HepG2 (cell line): ENCODE results near the gene USP30. TPM values are rescaled to one million over a fixed set of nuclear protein-coding genes. Genes with fewer than 3 reads are reported as not detected.

ENCODE experiments used
- ELK4 ChIP-seq: sonication (generic); formaldehyde crosslinking; IDR thresholded peaks from 2 replicates; pipeline ENCODE4 v1.9.0; 2021; ENCODE audit warnings: missing genetic modification reagents, borderline replicate concordance
- FOXA3 ChIP-seq: IDR thresholded peaks from 2 replicates; pipeline ENCODE4 v1.6.1; 2016; ENCODE audit warnings: missing genetic modification reagents, missing compliant biosample characterization
- HNF1B ChIP-seq: sonication (generic); formaldehyde crosslinking; IDR thresholded peaks from 2 replicates; pipeline ENCODE4 v1.5.1; 2020; ENCODE audit warnings: mild to moderate bottlenecking, moderate library complexity, missing genetic modification reagents
- HNF4G ChIP-seq, 2 experiments: sonication (generic) in 1 of 2; formaldehyde crosslinking in 1 of 2; IDR thresholded peaks; 2 replicates each; pipeline versions ENCODE4 v1.4.0 to v1.6.1; 2011 to 2020; ENCODE audit warnings: borderline replicate concordance in 2 of 2, low read depth in 2 of 2, mild to moderate bottlenecking in 2 of 2, low read length in 1 of 2, missing genetic modification reagents in 1 of 2, moderate library complexity in 1 of 2
- HOMEZ ChIP-seq: IDR thresholded peaks from 2 replicates; pipeline ENCODE4 v1.6.1; 2016; ENCODE audit warnings: low read depth
- KDM6A ChIP-seq: IDR thresholded peaks from 2 replicates; pipeline ENCODE4 v1.6.1; 2016; ENCODE audit warnings: low read depth
- LCORL ChIP-seq, 2 experiments: fragments of 450-650 bp in 1 of 2; sonication (generic) in 1 of 2; formaldehyde crosslinking in 1 of 2; IDR thresholded peaks; 2 replicates each; pipeline versions ENCODE4 v1.5.0 to v1.6.1; 2017 to 2020; ENCODE audit warnings: antibody characterized with exemption in 1 of 2, missing genetic modification reagents in 1 of 2
- MIXL1 ChIP-seq: IDR thresholded peaks from 2 replicates; pipeline ENCODE4 v1.6.1; 2016
- NR2F6 ChIP-seq, 2 experiments: IDR thresholded peaks; 2 replicates each; pipeline ENCODE4 v1.6.1; 2016; ENCODE audit warnings: antibody characterized with exemption in 1 of 2, mild to moderate bottlenecking in 1 of 2
- PATZ1 ChIP-seq: sonication (generic); formaldehyde crosslinking; IDR thresholded peaks from 2 replicates; pipeline ENCODE4 v1.4.0; 2020; ENCODE audit warnings: missing genetic modification reagents
- SRF ChIP-seq: IDR thresholded peaks from 2 replicates; pipeline ENCODE4 v1.6.1; 2011; ENCODE audit warnings: mild to moderate bottlenecking, low read depth, low read length, moderate library complexity
- ZNF33B ChIP-seq: sonication (generic); formaldehyde crosslinking; IDR thresholded peaks from 2 replicates; pipeline ENCODE4 v1.5.1; 2020; ENCODE audit warnings: mild to moderate bottlenecking, missing genetic modification reagents
- ZNF44 ChIP-seq: sonication (generic); formaldehyde crosslinking; IDR thresholded peaks from 2 replicates; pipeline ENCODE4 v1.5.1; 2020; ENCODE audit warnings: mild to moderate bottlenecking, missing genetic modification reagents
- ZNF646 ChIP-seq: sonication (generic); formaldehyde crosslinking; IDR thresholded peaks from 2 replicates; pipeline ENCODE4 v1.9.0; 2021; ENCODE audit warnings: mild to moderate bottlenecking, missing genetic modification reagents
- ZNF749 ChIP-seq: sonication (generic); formaldehyde crosslinking; IDR thresholded peaks from 2 replicates; pipeline ENCODE4 v1.8.0; 2022; ENCODE audit warnings: mild to moderate bottlenecking, missing genetic modification reagents, moderate library complexity, borderline replicate concordance
- ZSCAN21 ChIP-seq: sonication (generic); formaldehyde crosslinking; IDR thresholded peaks from 2 replicates; pipeline ENCODE4 v1.8.0; 2022; ENCODE audit warnings: mild to moderate bottlenecking, missing genetic modification reagents, moderate library complexity, borderline replicate concordance
- polyA plus RNA-seq, 8 experiments: library from polyadenylated mRNA; depleted of rRNA in 3 of 8; stranded (reverse) in 7 of 8; unstranded in 1 of 8; fragments of >200 nt; fragmentation: Illumina TruSeq in 4 of 8; extraction: Trizol in 4 of 8; gene quantifications; 2 replicates each; pipeline versions ENCODE4 v1.2.1 to v1.2.3, GENCODE V29; 2011 to 2016; ENCODE audit warnings: low read depth in 4 of 8, missing spikeins in 1 of 8, mixed read lengths in 1 of 8; ENCODE audit not compliant: insufficient read depth in 1 of 8
- total RNA-seq, 5 experiments: library from RNA; depleted of rRNA; stranded (reverse); fragments of >200 nt; fragmentation: Illumina TruSeq; extraction: Trizol; gene quantifications; 2 replicates each; pipeline ENCODE4 v1.2.3, GENCODE V29; 2016; ENCODE audit warnings: low read depth in 1 of 5

The USP30 gene
- total and polyA plus RNA-seq, 2 of the 13 experiments (the other 11 are each of a cell fraction or from before 2014, with no cell fraction given) = 11.2 to 20.8 TPM

DNA sequence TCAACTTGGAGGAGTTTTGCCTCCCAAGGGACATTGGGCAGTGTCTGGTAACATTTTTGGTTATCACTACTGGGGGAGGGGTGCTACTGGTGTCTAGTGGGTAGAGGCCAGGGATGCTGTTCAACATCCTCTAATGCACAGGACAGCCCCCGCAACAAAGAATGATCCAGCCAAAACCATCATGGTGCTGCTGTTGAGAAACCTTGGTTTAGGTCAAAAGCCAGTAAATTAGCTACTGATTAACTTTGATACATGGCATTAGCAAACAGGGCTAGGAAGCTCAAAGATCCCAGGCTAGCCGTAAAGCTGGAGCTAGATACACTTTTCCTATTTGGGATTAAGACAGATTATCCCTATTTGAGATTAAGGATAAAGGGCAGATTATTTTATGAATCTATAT lies 32.0 kb downstream of the USP30 start (continued):
- TF ChIP-seq HNF1B (CRISPR knock-in tag) = peak; percentile 62
- peak; percentile 54; the same call in 1 of the 2 replicates for TF ChIP-seq HOMEZ (CRISPR knock-in tag)
- TF ChIP-seq ZNF33B (CRISPR knock-in tag) = no peak
- TF ChIP-seq NR2F6 (IDR thresholded peaks at IDR 0.05) = peak; percentile 56
- TF ChIP-seq NR2F6 (CRISPR knock-in tag; IDR thresholded peaks at IDR 0.05) = peak; percentile 55; the same call in 1 of the 2 replicates
- peak; percentile 34; the same call in 1 of the 2 replicates for TF ChIP-seq HNF4G (IDR thresholded peaks at IDR 0.05; ENCODE audit: borderline replicate concordance, low read depth, low read length)
- no peak for TF ChIP-seq HNF4G (CRISPR knock-in tag; IDR thresholded peaks at IDR 0.05; ENCODE audit: borderline replicate concordance, low read depth)
- peak; percentile 67; the same call in 1 of the 2 replicates for TF ChIP-seq ZNF44 (CRISPR knock-in tag)
- no peak for TF ChIP-seq ZNF646 (CRISPR knock-in tag)
- no peak for TF ChIP-seq ZNF749
- TF ChIP-seq MIXL1 = 0 out of 2 replicates have a peak, but pooled peaks have one; percentile 40
- TF ChIP-seq SRF = no peak
- no peak for TF ChIP-seq ZSCAN21 (CRISPR knock-in tag)
- 0 out of 2 replicates have a peak, but pooled peaks have one; percentile 5 for TF ChIP-seq FOXA3 (CRISPR knock-in tag)
- TF ChIP-seq LCORL (IDR thresholded peaks at IDR 0.05) = no peak
- peak; percentile 52; the same call in 1 of the 2 replicates for TF ChIP-seq LCORL (CRISPR knock-in tag; IDR thresholded peaks at IDR 0.05)
- 0 out of 2 replicates have a peak, but pooled peaks have one; percentile 19 for TF ChIP-seq KDM6A (CRISPR knock-in tag)
- TF ChIP-seq PATZ1 (CRISPR knock-in tag) = peak; percentile 17; the same call in 1 of the 2 replicates
- no peak for TF ChIP-seq ELK4 (CRISPR knock-in tag)
